HG03135 (cell line): ENCODE data around the gene CFI.
"Not testable (repeated sequence)": the region's sequence is repeated elsewhere in the genome, so short reads cannot be mapped to it uniquely, and the experiment has no call there.

Experiments
- ATAC-seq: cut with Tn5 transposase; IDR thresholded peaks from one replicate; pipeline ENCODE4 v1.9.1; 2021; ENCODE audit warnings: mild to moderate bottlenecking, moderate library complexity; ENCODE audit not compliant: unreplicated experiment

Gene CFI

DNA sequence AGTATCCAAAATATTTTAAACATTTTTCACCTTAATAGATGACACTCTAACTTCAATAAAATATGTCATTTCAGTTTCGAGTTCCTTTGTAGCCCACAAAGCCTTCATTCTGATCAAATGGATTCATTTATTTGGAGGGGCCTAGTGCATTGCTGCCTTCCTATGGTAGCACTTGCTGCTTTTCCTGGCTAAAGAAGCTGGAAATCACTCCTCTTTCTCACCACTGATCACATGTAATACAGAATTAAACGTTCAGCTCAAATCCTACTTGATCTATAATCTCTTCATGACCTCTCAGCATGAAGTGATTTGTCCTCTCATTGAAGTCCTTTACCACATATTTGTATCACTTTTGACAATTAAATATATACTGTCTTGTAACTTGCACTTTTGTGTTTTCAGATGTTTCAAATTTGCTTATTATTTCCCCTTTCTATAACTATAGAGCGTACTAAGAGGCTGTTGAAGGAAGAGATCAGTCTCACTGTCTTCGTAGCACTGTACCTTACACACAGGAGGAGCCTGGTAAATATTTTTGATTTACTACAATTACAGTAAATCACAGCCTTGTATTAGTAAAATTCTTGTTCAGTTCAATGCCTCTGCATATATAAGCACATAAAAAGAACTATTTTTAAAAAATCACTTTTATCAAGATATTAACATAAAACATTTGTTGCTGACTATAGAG is 555 bp downstream of the CFI start:
- ATAC-seq: no peak

DNA sequence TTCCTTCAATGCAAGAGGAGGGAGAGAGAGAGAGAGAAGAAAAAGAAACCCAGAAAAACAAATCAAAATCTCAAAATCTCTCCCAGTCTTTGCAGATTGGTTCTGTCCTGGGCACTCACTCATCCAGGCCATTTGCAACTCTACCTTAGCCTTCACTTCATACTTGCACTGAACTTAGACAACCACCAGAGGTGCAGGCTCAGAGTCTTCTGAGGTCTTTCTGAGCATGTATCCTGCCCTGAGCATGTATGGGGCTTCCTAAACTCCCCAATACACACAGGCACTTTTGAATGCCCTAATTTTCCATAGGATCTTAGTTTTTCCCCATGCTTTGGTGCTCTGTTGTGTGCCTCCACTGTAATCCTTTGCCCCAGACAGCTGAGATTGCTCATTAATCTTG is 2.9 kb downstream of the CFI start:
- ATAC-seq: no peak

GRCh38 chr4:109795059-109795458 is 6.7 kb downstream of the CFI start:
- ATAC-seq: no peak

DNA sequence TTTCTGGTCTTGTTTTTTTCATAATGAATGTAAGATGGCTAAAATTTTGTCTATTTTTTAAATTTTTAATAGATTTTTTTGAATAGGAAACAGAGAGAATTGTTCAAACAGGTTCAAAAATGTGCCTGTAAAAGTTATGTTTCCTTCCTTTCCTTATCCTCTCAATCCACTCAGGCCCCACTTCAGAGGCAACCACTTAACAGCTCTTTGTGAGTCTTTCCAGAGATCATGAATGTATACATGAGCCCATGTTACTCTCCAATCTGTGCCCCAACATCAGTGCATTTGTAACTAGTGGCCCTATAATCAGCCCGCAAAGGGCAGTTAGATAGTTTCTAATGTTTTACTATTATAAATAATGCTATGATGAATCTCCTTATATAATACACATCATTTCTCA is 14.0 kb downstream of the CFI start:
- no peak for ATAC-seq

DNA sequence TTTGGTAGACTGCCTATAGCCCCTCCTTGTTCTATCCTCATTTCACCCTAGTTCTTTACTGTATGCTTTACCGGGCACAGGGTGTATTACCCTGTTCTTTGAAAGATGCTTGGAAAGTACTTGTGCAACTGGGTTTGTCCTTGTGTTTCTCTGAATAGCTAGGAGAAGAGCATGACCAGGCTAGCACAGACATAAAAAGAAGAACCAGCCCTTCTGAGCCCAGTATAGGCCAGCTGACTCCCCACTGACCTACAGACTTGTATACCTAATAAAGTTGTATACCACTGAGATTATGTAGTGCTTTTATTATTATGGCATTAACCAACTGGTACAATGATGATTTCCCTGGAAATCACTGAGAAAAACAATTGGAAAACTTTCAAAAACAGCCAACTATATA is 15.0 kb downstream of the CFI start:
- no peak for ATAC-seq

- not testable (repeated sequence) for ATAC-seq
Measured at GRCh38 chr4:109782092-109782491, 19.7 kb downstream of the CFI start.

GRCh38 chr4:109764789-109765402 is 36.9 kb downstream of the CFI start:
- ATAC-seq: no peak

- ATAC-seq: no peak
Measured at GRCh38 chr4:109764376-109764775, 37.4 kb downstream of the CFI start.

DNA sequence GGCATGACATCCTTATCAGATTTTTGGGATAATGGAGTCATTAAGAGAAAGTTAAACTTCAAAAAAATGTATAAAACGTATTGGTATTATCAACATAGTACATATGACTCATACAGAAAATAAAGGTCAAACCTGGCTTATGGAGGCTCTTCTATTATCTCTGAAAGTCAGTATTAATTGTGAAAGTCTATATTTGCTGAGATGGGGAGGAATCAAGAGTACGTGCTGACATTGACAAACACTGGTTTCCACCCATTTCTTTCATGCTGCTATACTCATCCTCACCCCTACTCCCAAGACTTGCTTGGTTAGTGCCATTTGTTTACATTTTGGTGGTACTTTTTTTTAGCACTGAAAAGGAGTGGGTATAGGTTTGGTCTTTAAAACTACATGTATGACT is 41.1 kb downstream of the CFI start:
- no peak for ATAC-seq

GRCh38 chr4:109755656-109756055 is 46.1 kb downstream of the CFI start:
- ATAC-seq: no peak

DNA sequence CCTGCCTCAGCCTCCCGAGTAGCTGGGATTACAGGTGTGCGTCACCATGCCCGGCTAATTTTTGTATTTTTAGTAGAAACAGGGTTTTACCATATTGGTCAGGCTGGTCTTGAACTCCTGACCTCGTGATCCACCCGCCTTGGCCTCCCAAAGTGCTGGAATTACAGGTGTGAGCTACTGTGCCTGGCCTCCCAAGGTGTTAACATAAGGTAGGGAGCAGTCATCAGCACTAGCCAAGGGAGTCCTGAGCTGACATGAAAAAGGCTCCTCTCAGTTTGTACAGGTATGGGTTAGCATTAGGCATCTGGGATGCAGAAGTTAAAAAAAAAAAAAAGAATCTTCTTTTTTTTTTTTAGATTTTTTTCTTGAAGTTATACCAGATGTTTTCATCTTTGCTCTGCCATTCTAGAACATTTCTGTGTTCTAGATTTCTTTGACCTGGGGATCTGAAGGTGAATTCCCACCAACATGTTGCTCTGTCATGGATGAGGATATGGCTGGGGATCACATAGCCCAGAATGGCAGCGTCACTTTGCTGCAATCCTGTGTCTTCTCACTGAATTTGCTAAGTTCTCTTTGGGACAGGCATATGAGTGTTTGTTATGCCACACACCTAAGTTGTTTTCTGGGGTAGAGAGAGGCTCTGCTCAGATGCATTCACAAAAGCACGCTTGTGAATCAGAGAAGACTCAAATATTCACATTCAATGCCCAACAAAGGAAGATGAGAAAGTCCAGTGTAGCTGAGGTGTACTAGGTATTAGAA is 47.5 kb downstream of the CFI start:
- ATAC-seq: no peak

- ATAC-seq: no peak
Measured at GRCh38 chr4:109752525-109752924, 49.3 kb downstream of the CFI start.

DNA sequence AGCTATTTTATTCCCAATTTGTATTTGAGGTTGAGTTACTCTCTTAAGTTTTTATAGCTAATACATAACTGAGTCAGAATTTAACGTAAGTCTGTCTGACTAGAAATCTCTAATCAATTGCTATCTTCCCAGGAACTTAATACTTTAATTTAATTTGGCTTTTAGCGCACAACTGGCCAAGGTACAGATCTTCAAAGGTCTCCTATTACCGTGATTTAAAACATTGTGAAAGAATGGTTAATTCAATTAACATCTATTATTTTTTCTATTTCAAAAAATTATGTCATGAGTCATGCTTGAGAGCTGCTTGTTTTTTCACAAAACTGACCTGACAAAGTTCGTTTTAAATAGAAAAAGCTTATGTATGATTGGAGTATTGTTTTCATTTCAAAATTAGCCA is 49.9 kb downstream of the CFI start:
- no peak for ATAC-seq

GRCh38 chr4:109750652-109751244 is 51.1 kb downstream of the CFI start:
- no peak for ATAC-seq

DNA sequence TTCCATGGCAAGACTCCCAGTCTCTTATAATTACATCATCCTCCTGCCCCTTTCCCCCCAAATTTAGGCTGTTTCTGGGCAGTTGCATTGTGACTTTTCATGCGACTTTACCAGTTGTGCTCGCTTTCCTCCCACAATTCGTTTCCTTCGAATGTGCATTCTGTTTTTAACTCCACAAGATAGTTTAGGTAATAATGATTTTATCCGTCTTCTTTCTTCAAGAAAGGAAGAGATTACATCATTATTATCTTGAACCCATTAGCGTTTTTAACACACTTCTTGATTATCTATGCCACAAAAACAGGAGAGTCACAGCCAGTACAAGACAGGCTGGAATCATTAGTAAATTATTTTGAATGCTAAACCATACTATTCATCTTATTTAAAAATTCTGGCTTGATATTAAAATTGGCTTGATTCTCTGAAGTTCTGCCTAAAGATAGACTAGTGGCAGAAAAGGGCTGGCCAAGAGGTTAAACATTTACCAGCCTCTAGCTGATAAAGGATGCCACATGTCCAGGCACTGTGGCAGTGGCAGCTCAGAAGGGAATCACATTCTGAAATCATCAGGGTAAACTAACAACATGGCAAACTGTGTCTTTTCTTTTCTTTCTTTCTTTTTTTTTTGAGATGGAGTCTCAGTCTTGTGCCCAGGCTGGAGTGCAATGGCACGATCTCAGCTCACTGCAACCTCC is 52.3 kb downstream of the CFI start:
- no peak for ATAC-seq

DNA sequence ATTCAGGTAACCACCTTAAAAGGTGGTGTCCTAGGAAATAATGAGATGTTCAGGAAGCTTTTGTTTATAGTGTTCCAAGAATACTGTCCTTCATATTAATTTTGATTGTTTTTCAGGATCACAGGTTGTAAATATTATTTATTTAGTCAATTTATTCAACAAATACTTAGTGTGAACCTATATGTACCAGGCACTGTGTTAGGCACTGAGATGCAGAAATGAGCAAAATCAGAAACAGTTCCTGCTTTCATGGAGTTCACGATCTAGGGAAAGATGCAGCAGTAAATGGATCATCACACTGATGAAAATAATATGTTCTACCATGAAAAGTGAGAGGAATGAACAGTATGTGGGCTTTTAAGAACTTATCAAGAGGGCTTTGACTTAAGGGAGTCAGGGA is 53.7 kb downstream of the CFI start:
- no peak for ATAC-seq

DNA sequence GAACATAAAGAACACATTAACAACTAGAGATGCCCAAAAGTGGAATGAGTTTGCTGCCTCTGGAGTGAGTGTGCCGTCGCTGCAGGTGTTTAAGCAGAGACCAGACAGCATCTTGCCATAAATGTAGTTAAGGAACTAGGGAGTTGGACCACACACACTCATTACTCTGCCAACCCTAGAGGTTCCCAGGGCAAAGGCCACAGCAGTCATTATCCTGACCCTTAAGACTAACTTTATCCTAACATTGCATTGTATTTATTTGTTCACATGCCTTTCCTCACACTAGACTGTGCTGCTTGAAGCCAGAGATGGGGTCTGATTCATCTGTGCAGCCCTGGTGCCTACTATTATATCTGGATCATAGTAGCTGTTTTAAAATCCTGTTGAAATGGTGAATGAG is 55.1 kb downstream of the CFI start:
- ATAC-seq: no peak

DNA sequence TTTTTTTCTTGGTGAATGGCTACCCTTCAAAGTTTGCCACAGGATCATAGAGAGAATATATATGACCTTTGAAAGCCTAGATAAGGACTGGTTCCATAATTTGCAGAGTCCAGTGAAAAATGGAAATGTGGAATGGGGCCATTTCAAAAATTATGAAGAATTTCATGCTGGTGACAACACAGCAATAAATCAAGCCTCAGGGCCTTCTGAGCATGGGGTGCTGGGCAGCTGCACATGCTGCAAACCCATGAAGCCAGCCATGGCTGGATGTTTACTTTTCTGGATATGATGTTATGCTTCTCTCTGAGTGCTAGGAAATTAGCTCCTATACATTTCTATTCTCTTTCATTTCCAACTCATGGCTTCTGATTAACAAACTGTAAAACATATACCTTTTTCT is 56.0 kb downstream of the CFI start:
- no peak for ATAC-seq

GRCh38 chr4:109739547-109739946 is 62.3 kb downstream of the CFI start:
- ATAC-seq: no peak

- ATAC-seq: no peak
Measured at GRCh38 chr4:109738104-109738872, 63.5 kb downstream of the CFI start.
